ENCODE measurements around the gene ARHGAP25. TPM values are rescaled to one million over a fixed set of nuclear protein-coding genes. Genes with fewer than 3 reads are reported as not detected.

ARHGAP25 gene
- total RNA-seq, 1 experiment from 2014 or later: 6.2 TPM

DNA sequence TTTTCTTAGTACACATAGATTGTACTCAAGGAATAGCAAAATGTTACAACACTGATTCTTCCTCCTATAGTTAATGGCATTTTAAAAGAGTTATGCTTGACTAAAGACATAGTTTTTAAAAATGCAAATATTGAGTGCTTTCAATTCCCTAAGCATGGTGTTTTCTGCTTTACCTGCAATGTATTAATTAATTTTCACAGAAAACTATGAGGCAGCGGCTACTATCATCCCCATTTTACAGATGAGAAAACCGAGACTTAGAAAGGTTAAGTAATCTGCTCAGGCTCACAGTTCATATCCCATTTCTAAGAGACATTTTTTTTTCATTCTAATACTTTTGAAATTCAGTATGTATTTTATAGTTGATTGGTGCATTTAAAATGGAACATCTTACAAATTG is 98.6 kb downstream of the ARHGAP25 start:
- H3K27ac ChIP-seq (ENCODE audit: low read depth, low read length, poor library complexity, severe bottlenecking): no peak overlapping the region
- TF ChIP-seq, protein P1, sequence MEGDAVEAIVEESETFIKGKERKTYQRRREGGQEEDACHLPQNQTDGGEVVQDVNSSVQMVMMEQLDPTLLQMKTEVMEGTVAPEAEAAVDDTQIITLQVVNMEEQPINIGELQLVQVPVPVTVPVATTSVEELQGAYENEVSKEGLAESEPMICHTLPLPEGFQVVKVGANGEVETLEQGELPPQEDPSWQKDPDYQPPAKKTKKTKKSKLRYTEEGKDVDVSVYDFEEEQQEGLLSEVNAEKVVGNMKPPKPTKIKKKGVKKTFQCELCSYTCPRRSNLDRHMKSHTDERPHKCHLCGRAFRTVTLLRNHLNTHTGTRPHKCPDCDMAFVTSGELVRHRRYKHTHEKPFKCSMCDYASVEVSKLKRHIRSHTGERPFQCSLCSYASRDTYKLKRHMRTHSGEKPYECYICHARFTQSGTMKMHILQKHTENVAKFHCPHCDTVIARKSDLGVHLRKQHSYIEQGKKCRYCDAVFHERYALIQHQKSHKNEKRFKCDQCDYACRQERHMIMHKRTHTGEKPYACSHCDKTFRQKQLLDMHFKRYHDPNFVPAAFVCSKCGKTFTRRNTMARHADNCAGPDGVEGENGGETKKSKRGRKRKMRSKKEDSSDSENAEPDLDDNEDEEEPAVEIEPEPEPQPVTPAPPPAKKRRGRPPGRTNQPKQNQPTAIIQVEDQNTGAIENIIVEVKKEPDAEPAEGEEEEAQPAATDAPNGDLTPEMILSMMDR (conservative IDR thresholded peaks at IDR 0.05; ENCODE audit: low read depth, low read length): no peak
- no peak for TF ChIP-seq EZH2 (IDR thresholded peaks at IDR 0.05; ENCODE audit: borderline replicate concordance, low read depth, low read length, poor library complexity, severe bottlenecking)
- peaks cover 15% of the 10 kb centered on the region for H3K4me1 ChIP-seq (ENCODE audit: insufficient read depth, low read length, poor library complexity, severe bottlenecking)
- no peaks in the 10 kb centered on the region for H3K27me3 ChIP-seq (replicated peaks; ENCODE audit: insufficient read depth, low read depth, low read length, poor library complexity)
- BruUV-seq (replicated peaks): no TSS peak
- H3K36me3 ChIP-seq (ENCODE audit: insufficient read depth, low read length, poor library complexity, severe bottlenecking): no peaks in the 10 kb centered on the region
- DNase-seq (ENCODE audit: low spot score): no peak
- H3K9me3 ChIP-seq (ENCODE audit: low read depth, low read length, poor library complexity, severe bottlenecking): no peaks in the 10 kb centered on the region
- H3K4me3 ChIP-seq (ENCODE audit: low read depth, low read length, poor library complexity, severe bottlenecking): no peak overlapping the region
- POLR2A ChIA-PET (ENCODE audit: low non-redundant PET): interaction anchor here (0.7 kb wide), 1 partner anchor 11 kb away, joined by 3 read pairs; no protein-coding TSS in a partner anchor
- intact Hi-C loops (cut with micrococcal nuclease; ENCODE audit: unreplicated experiment): no loop called here
- CTCF ChIA-PET: no interaction called here

GRCh38 chr2:68834737-68835376 is 100.2 kb downstream of the ARHGAP25 start:
- Histone ChIP-seq H3K27ac (ENCODE audit: low read depth, low read length, poor library complexity, severe bottlenecking) (no peak overlapping the region), H3K36me3 (ENCODE audit: insufficient read depth, low read length, poor library complexity, severe bottlenecking) (no peaks in the 10 kb centered on the region), H3K9me3 (ENCODE audit: low read depth, low read length, poor library complexity, severe bottlenecking) (no peaks in the 10 kb centered on the region), H3K4me1 (ENCODE audit: insufficient read depth, low read length, poor library complexity, severe bottlenecking) (peaks cover 4% of the 10 kb centered on the region), H3K4me3 (ENCODE audit: low read depth, low read length, poor library complexity, severe bottlenecking) (no peak overlapping the region), H3K27me3 (replicated peaks; ENCODE audit: insufficient read depth, low read depth, low read length, poor library complexity) (no peaks in the 10 kb centered on the region)
- no peak for DNase-seq (ENCODE audit: low spot score)
- CTCF ChIA-PET: no interaction called here
- TF ChIP-seq EZH2 (IDR thresholded peaks at IDR 0.05; ENCODE audit: borderline replicate concordance, low read depth, low read length, poor library complexity, severe bottlenecking): no peak
- TF ChIP-seq, protein P1 (conservative IDR thresholded peaks at IDR 0.05; ENCODE audit: low read depth, low read length): no peak
- POLR2A ChIA-PET (ENCODE audit: low non-redundant PET): no interaction called here
- intact Hi-C loops (cut with micrococcal nuclease; ENCODE audit: unreplicated experiment): loop anchor here (5.0 kb wide), 1 partner anchor 373 kb away; no protein-coding TSS in a partner anchor
- no TSS peak for BruUV-seq (replicated peaks)

DNA sequence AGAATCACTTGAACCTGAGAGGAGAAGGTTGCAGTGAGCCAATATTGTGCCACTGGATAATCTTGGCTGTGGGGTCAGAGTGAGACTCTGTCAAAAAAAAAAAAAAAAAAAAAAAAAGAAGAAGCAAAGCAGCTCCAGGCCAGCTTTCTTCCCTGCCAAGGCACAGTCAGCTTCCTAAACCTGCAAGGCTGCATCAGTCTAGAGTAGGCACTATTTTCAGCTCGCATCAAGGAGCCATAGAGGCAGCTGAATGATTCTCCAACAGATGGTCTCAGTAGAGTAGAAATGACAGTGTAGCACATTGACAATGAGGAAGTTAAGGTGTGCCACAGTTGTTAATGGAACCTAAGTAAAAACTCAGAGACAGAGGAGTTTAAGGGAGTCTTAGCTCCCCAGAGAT is 101.0 kb downstream of the ARHGAP25 start:
- TF ChIP-seq EZH2 (IDR thresholded peaks at IDR 0.05; ENCODE audit: borderline replicate concordance, low read depth, low read length, poor library complexity, severe bottlenecking): no peak
- TF ChIP-seq, protein P1 (conservative IDR thresholded peaks at IDR 0.05; ENCODE audit: low read depth, low read length): no peak
- ChIA-PET CTCF (interaction anchor here (0.6 to 1.7 kb wide), 2 partner anchors 84 to 372 kb away, joined by 3 to 5 read pairs; no protein-coding TSS in a partner anchor), POLR2A (ENCODE audit: low non-redundant PET) (no interaction called here)
- H3K36me3 ChIP-seq (ENCODE audit: insufficient read depth, low read length, poor library complexity, severe bottlenecking): no peaks in the 10 kb centered on the region
- H3K27ac ChIP-seq (ENCODE audit: low read depth, low read length, poor library complexity, severe bottlenecking): no peak overlapping the region
- intact Hi-C loops (cut with micrococcal nuclease; ENCODE audit: unreplicated experiment): loop anchor here (2.0 to 5.0 kb wide), 2 partner anchors 85 to 373 kb away; no protein-coding TSS in a partner anchor
- H3K4me1 ChIP-seq (ENCODE audit: insufficient read depth, low read length, poor library complexity, severe bottlenecking): no peaks in the 10 kb centered on the region
- no peaks in the 10 kb centered on the region for H3K9me3 ChIP-seq (ENCODE audit: low read depth, low read length, poor library complexity, severe bottlenecking)
- no peak overlapping the region for H3K4me3 ChIP-seq (ENCODE audit: low read depth, low read length, poor library complexity, severe bottlenecking)
- no peak for DNase-seq (ENCODE audit: low spot score)
- BruUV-seq (replicated peaks): no TSS peak
- no peaks in the 10 kb centered on the region for H3K27me3 ChIP-seq (replicated peaks; ENCODE audit: insufficient read depth, low read depth, low read length, poor library complexity)

Measured in A673 (cell line).